ENCODE measurements around the gene GRIP1.

The GRIP1 gene

GRCh38 chr12:66297923-66298322 is 381.0 kb downstream of the GRIP1 start:
- peaks cover 9% of the 10 kb centered on the region for H3K27me3 ChIP-seq (ENCODE audit: low read depth)
- DNase-seq (ENCODE audit: low spot score in 2 of 2), result no peak
- no peak overlapping the region for H3K4me3 ChIP-seq
- no peaks in the 10 kb centered on the region for H3K4me1 ChIP-seq
- in situ Hi-C loops (cut with MboI; ENCODE audit: low sequenced_read_pairs), result no loop called here
- H3K36me3 ChIP-seq (replicated peaks), result no peaks in the 10 kb centered on the region
- H3K9me3 ChIP-seq, result no peaks in the 10 kb centered on the region; the same call in 1 of the 2 replicates
